Neural progenitor cell (in vitro differentiated cells): ENCODE data around the gene MOAP1. TPM values are rescaled to one million over a fixed set of nuclear protein-coding genes. Genes with fewer than 3 reads are reported as not detected.
A peak's percentile ranks its signal among the peaks of the same experiment; 100 is the strongest.
"Not testable (repeated sequence)": the region's sequence is repeated elsewhere in the genome, so short reads cannot be mapped to it uniquely, and the experiment has no call there.

Experiments used
- DNase-seq: peaks from one replicate; pipeline ENCODE4 v3.0.0-alpha.2; 2016; ENCODE audit warnings: low spot score
- H2AFZ ChIP-seq: fragments of 200-600 bp; sonication (generic); replicated peaks from 2 replicates; pipeline ENCODE4 v1.6.1; 2016; ENCODE audit warnings: antibody characterized with exemption
- H3F3A ChIP-seq: fragments of 200-600 bp; sonication (generic); 2 replicates; pipeline ENCODE4 v1.6.1; 2016; ENCODE audit warnings: antibody characterized with exemption, low read depth
- H3K27ac ChIP-seq: fragments of 200-600 bp; sonication (generic); 2 replicates; pipeline ENCODE4 v1.5.1; 2016; ENCODE audit warnings: mild to moderate bottlenecking
- H3K27me3 ChIP-seq: fragments of 200-600 bp; sonication (generic); 2 replicates; pipeline ENCODE4 v1.6.1; 2016; ENCODE audit warnings: mild to moderate bottlenecking, moderate library complexity
- H3K36me3 ChIP-seq: fragments of 200-600 bp; sonication (generic); 2 replicates; pipeline ENCODE4 v1.5.1; 2016
- H3K4me1 ChIP-seq: fragments of 200-600 bp; sonication (generic); 2 replicates; pipeline ENCODE4 v1.6.1; 2016; ENCODE audit warnings: mixed run types
- H3K4me2 ChIP-seq: fragments of 200-600 bp; sonication (generic); 2 replicates; pipeline ENCODE4 v1.6.1; 2016
- H3K4me3 ChIP-seq: fragments of 200-600 bp; sonication (generic); 2 replicates; pipeline ENCODE4 v1.5.1; 2016
- H3K79me2 ChIP-seq: fragments of 200-600 bp; sonication (generic); 2 replicates; pipeline ENCODE4 v1.6.1; 2016; ENCODE audit warnings: low read depth
- H3K9ac ChIP-seq: fragments of 200-600 bp; sonication (generic); 2 replicates; pipeline ENCODE4 v1.6.1; 2016
- H3K9me3 ChIP-seq: fragments of 200-600 bp; sonication (generic); 2 replicates; pipeline ENCODE4 v1.5.1; 2016; ENCODE audit warnings: low read depth
- H4K20me1 ChIP-seq: fragments of 200-600 bp; sonication (generic); 2 replicates; pipeline ENCODE4 v1.6.1; 2016; ENCODE audit warnings: low read depth
- H3K27ac Mint-ChIP-seq: 3 replicates; pipeline ENCODE4 v1.8.0; 2021; ENCODE audit warnings: mixed read lengths
- H3K27me3 Mint-ChIP-seq: 2 replicates; pipeline ENCODE4 v1.8.0; 2022; ENCODE audit warnings: low read depth, mild to moderate bottlenecking, inconsistent platforms, moderate library complexity, mixed read lengths; ENCODE audit not compliant: insufficient read depth
- H3K36me3 Mint-ChIP-seq: 3 replicates; pipeline ENCODE4 v1.8.0; 2021; ENCODE audit warnings: mixed read lengths
- H3K4me1 Mint-ChIP-seq: 3 replicates; pipeline ENCODE4 v1.8.0; 2021; ENCODE audit warnings: mixed read lengths
- H3K4me3 Mint-ChIP-seq: 3 replicates; pipeline ENCODE4 v1.8.0; 2021; ENCODE audit warnings: mild to moderate bottlenecking, moderate library complexity, mixed read lengths
- H3K9me3 Mint-ChIP-seq: 3 replicates; pipeline ENCODE4 v1.8.0; 2020; ENCODE audit warnings: mixed read lengths
- CTCF ChIP-seq: fragments of 200-600 bp; sonication (generic); IDR thresholded peaks from 2 replicates; pipeline ENCODE4 v1.5.1; 2017; ENCODE audit warnings: antibody characterized with exemption, mild to moderate bottlenecking
- EZH2 ChIP-seq: fragments of 200-600 bp; sonication (generic); IDR thresholded peaks from 2 replicates; pipeline ENCODE4 v1.6.1; 2017; ENCODE audit warnings: antibody characterized with exemption, mild to moderate bottlenecking, moderate library complexity
- EZH2phosphoT487 ChIP-seq: fragments of 200-600 bp; sonication (generic); IDR thresholded peaks from 2 replicates; pipeline ENCODE4 v1.6.1; 2017; ENCODE audit warnings: antibody characterized with exemption
- total RNA-seq: library from RNA; depleted of rRNA; stranded (reverse); fragments of >200 nt; gene quantifications from 2 replicates; pipeline ENCODE4 v1.2.3, GENCODE V29; 2015; ENCODE audit warnings: low replicate concordance

MOAP1 gene
- 26.9 and 34.6 TPM in 2 replicates for total RNA-seq

- H3K36me3 Mint-ChIP-seq: peaks cover 5% of the 10 kb centered on the region
- peaks cover 20% of the 10 kb centered on the region for H3K4me1 Mint-ChIP-seq
- Histone ChIP-seq H3K27ac (peak within 1 kb of the TSS; percentile 68), H3K4me3 (peak within 1 kb of the TSS; percentile 100), H3K79me2 (peaks cover 30% of the 10 kb centered on the region), H3K4me2 (peak within 1 kb of the TSS; percentile 99), H4K20me1 (peaks cover 27% of the 10 kb centered on the region), H3K36me3 (peaks cover 11% of the 10 kb centered on the region), H3K9me3 (no peaks in the 10 kb centered on the region), H3K27me3 (no peaks in the 10 kb centered on the region), H3K9ac (peak within 1 kb of the TSS; percentile 91), H3K4me1 (peaks cover 6% of the 10 kb centered on the region), H3F3A (peaks cover 22% of the 10 kb centered on the region), H2AFZ (peak within 1 kb of the TSS; percentile 100)
- peak; percentile 95 for DNase-seq
- peaks cover 2% of the 10 kb centered on the region for H3K27me3 Mint-ChIP-seq
- TF ChIP-seq EZH2phosphoT487: no peak
- TF ChIP-seq CTCF: peak; percentile 55
- peak within 1 kb of the TSS; percentile 74 for H3K27ac Mint-ChIP-seq
- no peaks in the 10 kb centered on the region for H3K9me3 Mint-ChIP-seq
- H3K4me3 Mint-ChIP-seq: peak within 1 kb of the TSS; percentile 94
Measured at GRCh38 chr14:93184391-93185348, at the start of gene MOAP1, which contains the start of gene LYSET. Gene MOAP1, minus strand, starts transcription at chr14:93184897. Its CDS starts 655 bp downstream, at chr14:93184242. Gene LYSET, plus strand, starts transcription at chr14:93185317. Its CDS starts 89 bp downstream, at chr14:93185406.

DNA sequence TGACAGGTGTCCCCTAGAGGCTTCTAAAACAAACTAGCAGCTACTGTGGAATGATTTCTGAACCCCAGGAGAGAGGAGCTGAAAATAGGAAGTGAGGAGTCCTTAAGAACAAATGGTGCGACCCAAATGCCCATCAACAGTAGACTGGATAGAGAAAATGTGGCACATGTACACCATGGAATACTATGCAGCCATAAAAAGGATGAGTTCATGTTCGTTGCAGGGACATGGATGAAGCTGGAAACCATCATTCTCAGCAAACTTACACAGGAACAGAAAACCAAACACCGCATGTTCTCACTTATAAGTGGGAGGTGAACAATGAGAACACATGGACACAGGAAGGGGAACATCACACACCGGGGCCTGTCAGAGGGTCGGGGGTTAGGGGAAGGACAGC, 48.4 kb upstream of the MOAP1 start:
- H3K27ac Mint-ChIP-seq, H3K27ac ChIP-seq, H2AFZ ChIP-seq, H4K20me1 ChIP-seq, H3K36me3 ChIP-seq, H3K4me1 ChIP-seq, H3K4me1 Mint-ChIP-seq, H3K4me2 ChIP-seq, H3K36me3 Mint-ChIP-seq, H3K9me3 ChIP-seq, H3K4me3 Mint-ChIP-seq, H3K27me3 Mint-ChIP-seq, H3K27me3 ChIP-seq, H3F3A ChIP-seq, H3K79me2 ChIP-seq, H3K4me3 ChIP-seq, DNase-seq, H3K9me3 Mint-ChIP-seq, H3K9ac ChIP-seq: not testable (repeated sequence)

GRCh38 chr14:93232159-93232558, 47.5 kb upstream of the MOAP1 start:
- Histone ChIP-seq H3K27me3 (no peaks in the 10 kb centered on the region), H3F3A (no peaks in the 10 kb centered on the region), H3K36me3 (no peaks in the 10 kb centered on the region), H3K4me2 (no peak overlapping the region), H4K20me1 (no peaks in the 10 kb centered on the region), H3K79me2 (no peaks in the 10 kb centered on the region), H3K9me3 (no peaks in the 10 kb centered on the region), H3K4me3 (no peak overlapping the region), H3K9ac (no peak overlapping the region), H3K4me1 (no peaks in the 10 kb centered on the region), H3K27ac (no peak overlapping the region), H2AFZ (no peak overlapping the region)
- no peak overlapping the region for H3K4me3 Mint-ChIP-seq
- peaks cover 9% of the 10 kb centered on the region for H3K36me3 Mint-ChIP-seq
- TF ChIP-seq CTCF (no peak), EZH2 (no peak), EZH2phosphoT487 (no peak)
- H3K27me3 Mint-ChIP-seq: no peaks in the 10 kb centered on the region
- H3K4me1 Mint-ChIP-seq: peaks cover 3% of the 10 kb centered on the region
- H3K27ac Mint-ChIP-seq: no peak overlapping the region
- no peaks in the 10 kb centered on the region for H3K9me3 Mint-ChIP-seq
- no peak for DNase-seq
